Ovary (tissue), 3 donors: Measurements from ENCODE around the gene NME7.

ENCODE experiments used
- POLR2A ChIP-seq: fragments of 450-650 bp; IDR thresholded peaks from one replicate; pipeline ENCODE4 v1.6.1; 2017; ENCODE audit warnings: antibody characterized with exemption, mild to moderate bottlenecking, moderate library complexity
- TF ChIP-seq, protein P1 (sequence below), 3 donors: fragments of 450-650 bp in 2 of 3; fragments of 200-600 bp in 1 of 3; IDR thresholded peaks; one replicate each; pipeline versions ENCODE4 v1.5.1 to v1.8.0; 2016 to 2022; ENCODE audit warnings: antibody characterized with exemption in 3 of 3, mild to moderate bottlenecking in 1 of 3
- donor health status: DM: no; HTN: no; CAD: no.

DNA sequence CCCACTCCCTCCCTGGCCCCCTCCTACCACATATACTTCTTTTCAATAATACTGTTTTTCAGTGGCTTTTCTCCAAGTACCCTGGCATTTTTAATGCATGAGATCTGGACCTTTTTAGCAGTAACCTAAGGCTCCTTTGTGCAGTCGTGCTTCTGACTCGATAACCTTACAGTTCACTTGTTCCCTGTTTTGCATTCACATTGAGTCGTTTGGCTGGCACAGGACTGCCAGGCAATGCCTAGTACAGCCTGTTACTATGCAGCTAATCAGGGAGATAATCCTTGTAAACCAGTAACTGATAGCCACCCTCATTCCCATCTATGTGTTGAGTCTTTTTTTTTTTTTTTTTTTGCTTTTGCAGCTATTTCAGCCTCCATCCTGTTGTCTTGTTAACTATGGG, 257.4 kb downstream of the NME7 start:
- TF ChIP-seq, protein P1, sequence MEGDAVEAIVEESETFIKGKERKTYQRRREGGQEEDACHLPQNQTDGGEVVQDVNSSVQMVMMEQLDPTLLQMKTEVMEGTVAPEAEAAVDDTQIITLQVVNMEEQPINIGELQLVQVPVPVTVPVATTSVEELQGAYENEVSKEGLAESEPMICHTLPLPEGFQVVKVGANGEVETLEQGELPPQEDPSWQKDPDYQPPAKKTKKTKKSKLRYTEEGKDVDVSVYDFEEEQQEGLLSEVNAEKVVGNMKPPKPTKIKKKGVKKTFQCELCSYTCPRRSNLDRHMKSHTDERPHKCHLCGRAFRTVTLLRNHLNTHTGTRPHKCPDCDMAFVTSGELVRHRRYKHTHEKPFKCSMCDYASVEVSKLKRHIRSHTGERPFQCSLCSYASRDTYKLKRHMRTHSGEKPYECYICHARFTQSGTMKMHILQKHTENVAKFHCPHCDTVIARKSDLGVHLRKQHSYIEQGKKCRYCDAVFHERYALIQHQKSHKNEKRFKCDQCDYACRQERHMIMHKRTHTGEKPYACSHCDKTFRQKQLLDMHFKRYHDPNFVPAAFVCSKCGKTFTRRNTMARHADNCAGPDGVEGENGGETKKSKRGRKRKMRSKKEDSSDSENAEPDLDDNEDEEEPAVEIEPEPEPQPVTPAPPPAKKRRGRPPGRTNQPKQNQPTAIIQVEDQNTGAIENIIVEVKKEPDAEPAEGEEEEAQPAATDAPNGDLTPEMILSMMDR (IDR thresholded peaks at IDR 0.05) = no peak
- no peak for TF ChIP-seq POLR2A
